Endothelial cell of umbilical vein (primary cell): ENCODE results near the gene GPR162.

Experiments used
- EZH2 ChIP-seq: IDR thresholded peaks from 2 replicates; pipeline ENCODE4 v1.6.1; 2012; ENCODE audit warnings: borderline replicate concordance, low read depth, mild to moderate bottlenecking, moderate library complexity, low read length, inconsistent platforms; ENCODE audit not compliant: severe bottlenecking
- FOS ChIP-seq: IDR thresholded peaks from 2 replicates; pipeline ENCODE4 v1.6.1; 2011; ENCODE audit warnings: mild to moderate bottlenecking, low read length, moderate library complexity, borderline replicate concordance; ENCODE audit not compliant: insufficient read depth
- GATA2 ChIP-seq: IDR thresholded peaks from 2 replicates; pipeline ENCODE4 v1.7.0; 2011; ENCODE audit warnings: low read depth, mild to moderate bottlenecking, moderate library complexity, mixed read lengths, low read length; ENCODE audit not compliant: insufficient read length, insufficient read depth
- MYC ChIP-seq: IDR thresholded peaks from one replicate; pipeline ENCODE4 v1.6.1; 2011; ENCODE audit warnings: mild to moderate bottlenecking, low read depth, low read length
- POLR2AphosphoS5 ChIP-seq: IDR thresholded peaks from 2 replicates; pipeline ENCODE4 v1.6.1; 2012; ENCODE audit warnings: low read depth, mild to moderate bottlenecking, control low read depth, low read length, moderate library complexity; ENCODE audit not compliant: insufficient read depth
- TF ChIP-seq, protein P1 (sequence below), 2 donors: IDR thresholded peaks; 1 replicate in 1 of 2; 2 replicates in 1 of 2; pipeline ENCODE4 v1.5.1; 2011; ENCODE audit warnings: low read length in 2 of 2, mild to moderate bottlenecking in 2 of 2, moderate library complexity in 2 of 2, control low read depth in 1 of 2, inconsistent platforms in 1 of 2, low read depth in 1 of 2; ENCODE audit not compliant: insufficient read depth in 1 of 2; ENCODE audit errors: extremely low read depth in 1 of 2

DNA sequence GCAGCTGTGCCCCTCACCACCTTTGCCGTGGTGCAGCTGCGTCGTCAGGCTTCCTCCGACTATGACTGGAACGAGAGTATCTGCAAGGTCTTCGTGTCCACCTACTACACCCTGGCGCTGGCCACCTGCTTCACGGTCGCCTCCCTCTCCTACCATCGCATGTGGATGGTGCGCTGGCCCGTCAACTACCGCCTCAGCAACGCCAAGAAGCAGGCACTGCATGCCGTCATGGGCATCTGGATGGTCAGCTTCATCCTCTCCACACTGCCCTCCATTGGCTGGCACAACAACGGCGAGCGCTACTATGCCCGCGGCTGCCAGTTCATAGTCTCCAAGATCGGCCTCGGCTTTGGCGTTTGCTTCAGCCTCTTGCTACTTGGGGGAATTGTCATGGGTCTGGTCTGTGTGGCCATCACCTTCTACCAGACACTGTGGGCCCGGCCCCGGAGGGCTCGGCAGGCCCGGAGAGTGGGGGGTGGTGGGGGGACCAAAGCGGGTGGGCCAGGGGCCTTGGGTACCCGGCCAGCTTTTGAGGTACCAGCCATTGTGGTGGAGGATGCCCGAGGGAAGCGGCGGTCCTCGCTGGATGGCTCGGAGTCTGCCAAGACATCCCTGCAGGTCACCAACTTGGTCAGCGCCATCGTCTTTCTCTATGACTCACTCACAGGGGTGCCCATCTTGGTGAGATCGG lies 2.6 kb downstream of the GPR162 start:
- TF ChIP-seq, protein P1, sequence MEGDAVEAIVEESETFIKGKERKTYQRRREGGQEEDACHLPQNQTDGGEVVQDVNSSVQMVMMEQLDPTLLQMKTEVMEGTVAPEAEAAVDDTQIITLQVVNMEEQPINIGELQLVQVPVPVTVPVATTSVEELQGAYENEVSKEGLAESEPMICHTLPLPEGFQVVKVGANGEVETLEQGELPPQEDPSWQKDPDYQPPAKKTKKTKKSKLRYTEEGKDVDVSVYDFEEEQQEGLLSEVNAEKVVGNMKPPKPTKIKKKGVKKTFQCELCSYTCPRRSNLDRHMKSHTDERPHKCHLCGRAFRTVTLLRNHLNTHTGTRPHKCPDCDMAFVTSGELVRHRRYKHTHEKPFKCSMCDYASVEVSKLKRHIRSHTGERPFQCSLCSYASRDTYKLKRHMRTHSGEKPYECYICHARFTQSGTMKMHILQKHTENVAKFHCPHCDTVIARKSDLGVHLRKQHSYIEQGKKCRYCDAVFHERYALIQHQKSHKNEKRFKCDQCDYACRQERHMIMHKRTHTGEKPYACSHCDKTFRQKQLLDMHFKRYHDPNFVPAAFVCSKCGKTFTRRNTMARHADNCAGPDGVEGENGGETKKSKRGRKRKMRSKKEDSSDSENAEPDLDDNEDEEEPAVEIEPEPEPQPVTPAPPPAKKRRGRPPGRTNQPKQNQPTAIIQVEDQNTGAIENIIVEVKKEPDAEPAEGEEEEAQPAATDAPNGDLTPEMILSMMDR (IDR thresholded peaks at IDR 0.05; ENCODE audit: extremely low read depth in 1 of 2, insufficient read depth in 1 of 2, low read depth in 1 of 2, low read length in 2 of 2), result no peak
- no peak for TF ChIP-seq MYC
- no peak for TF ChIP-seq POLR2AphosphoS5
- no peak for TF ChIP-seq FOS
- no peak for TF ChIP-seq EZH2
- TF ChIP-seq GATA2, result no peak
